Caco-2 (cell line): ENCODE results near the gene FHIT. TPM values are rescaled to one million over a fixed set of nuclear protein-coding genes. Genes with fewer than 3 reads are reported as not detected.

Experiments used
- BruUV-seq: library from RNA; stranded (reverse); fragments of 400-500 nt; replicated peaks from 2 replicates; lab custom pipeline; 2021; lab: Mats Ljungman, UMichigan
- CTCF ChIA-PET: fragments of 300-600 bp; sonication (Branson Sonifier 250); formaldehyde crosslinking; loops from one replicate; lab custom pipeline; 2022; ENCODE audit warnings: antibody characterized with exemption; lab: Charles Lee
- POLR2A ChIA-PET: fragments of 300-600 bp; sonication (Branson Sonifier 250); formaldehyde crosslinking; loops from one replicate; lab custom pipeline; 2022; ENCODE audit warnings: antibody characterized with exemption; lab: Charles Lee
- DNase-seq, 2 experiments: peaks; one replicate each; pipeline versions ENCODE4 v3.0.0 to v3.0.0-alpha.2; 2020 to 2022
- H3K27me3 ChIP-seq: replicated peaks from 2 replicates; pipeline ENCODE4 v1.6.0; 2011; ENCODE audit warnings: low read length; ENCODE audit not compliant: control insufficient read depth, insufficient read depth
- H3K36me3 ChIP-seq: 2 replicates; pipeline ENCODE4 v1.5.1; 2011; ENCODE audit warnings: low read length; ENCODE audit not compliant: control insufficient read depth, insufficient read depth
- H3K4me1 ChIP-seq: fragments of 250-450 bp; sonication (Bioruptor Pico); 2 replicates; pipeline ENCODE4 v1.5.1; 2020; ENCODE audit warnings: mild to moderate bottlenecking
- H3K4me3 ChIP-seq: 2 replicates; pipeline ENCODE4 v1.5.1; 2011; ENCODE audit warnings: low read depth, mild to moderate bottlenecking, control low read depth, low read length
- H3K9me3 ChIP-seq: fragments of 250-450 bp; sonication (Bioruptor Pico); 2 replicates; pipeline ENCODE4 v1.5.1; 2020; ENCODE audit warnings: mild to moderate bottlenecking, moderate library complexity
- H3K27ac Mint-ChIP-seq: one replicate; pipeline ENCODE4 v1.8.0; 2022; ENCODE audit warnings: mixed read lengths; ENCODE audit not compliant: unreplicated experiment
- H3K27me3 Mint-ChIP-seq: one replicate; pipeline ENCODE4 v1.8.0; 2022; ENCODE audit warnings: mixed read lengths; ENCODE audit not compliant: insufficient read depth, unreplicated experiment
- H3K36me3 Mint-ChIP-seq: one replicate; pipeline ENCODE4 v1.8.0; 2022; ENCODE audit warnings: mild to moderate bottlenecking, mixed read lengths; ENCODE audit not compliant: insufficient read depth, unreplicated experiment
- H3K4me1 Mint-ChIP-seq: one replicate; pipeline ENCODE4 v1.8.0; 2022; ENCODE audit warnings: low read depth, mixed read lengths; ENCODE audit not compliant: unreplicated experiment
- H3K4me3 Mint-ChIP-seq: one replicate; pipeline ENCODE4 v1.8.0; 2022; ENCODE audit warnings: mild to moderate bottlenecking, moderate library complexity, mixed read lengths; ENCODE audit not compliant: unreplicated experiment
- H3K9me3 Mint-ChIP-seq: one replicate; pipeline ENCODE4 v1.8.0; 2022; ENCODE audit warnings: mixed read lengths; ENCODE audit not compliant: unreplicated experiment
- CTCF ChIP-seq, 2 experiments: fragments of 200-600 bp in 1 of 2; IDR thresholded peaks; 1 replicate in 1 of 2; 2 replicates in 1 of 2; pipeline versions ENCODE4 v1.5.1 to v1.8.0; 2011 to 2022; ENCODE audit warnings: antibody characterized with exemption in 1 of 2, control low read depth in 1 of 2, inconsistent platforms in 1 of 2, low read depth in 1 of 2, low read length in 1 of 2, mild to moderate bottlenecking in 1 of 2, moderate library complexity in 1 of 2; ENCODE audit not compliant: insufficient read depth in 1 of 2, severe bottlenecking in 1 of 2, unreplicated experiment in 1 of 2
- intact Hi-C: fragments of 100-400 bp; cut with micrococcal nuclease; formaldehyde crosslinking; loops from one replicate; pipeline ENCODE4 v1.10.0; 2022; ENCODE audit not compliant: unreplicated experiment
- total RNA-seq: library from RNA; stranded (reverse); gene quantifications from 2 replicates; pipeline ENCODE4 v1.2.3, GENCODE V29; 2022

Gene FHIT
- total RNA-seq, 1 experiment from 2014 or later: 8.3 TPM

DNA sequence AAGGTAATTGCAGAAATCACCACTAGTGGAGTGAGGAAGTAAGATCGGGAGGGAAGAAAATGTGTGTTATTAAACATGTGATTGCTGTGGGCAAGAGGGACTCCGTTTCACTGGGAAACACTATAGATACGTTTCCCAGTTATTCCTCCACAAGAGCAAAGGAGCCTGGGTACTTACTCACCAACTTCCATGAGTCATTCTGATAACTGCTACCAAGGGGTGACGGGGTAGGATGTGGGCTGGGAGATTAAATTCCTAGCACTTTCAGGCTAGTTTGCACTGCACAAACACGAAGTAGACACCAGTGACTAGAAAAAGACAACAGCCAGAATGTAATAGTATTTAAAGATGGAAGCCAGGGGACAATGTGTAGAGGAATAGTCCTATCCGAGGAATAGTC, 1388.6 kb downstream of the FHIT start:
- CTCF ChIA-PET: no interaction called here
- no peak for TF ChIP-seq CTCF (IDR thresholded peaks at IDR 0.05; ENCODE audit: insufficient read depth in 1 of 2, low read depth in 1 of 2, low read length in 1 of 2, severe bottlenecking in 1 of 2, unreplicated experiment in 1 of 2)
- BruUV-seq: no TSS peak
- DNase-seq: no peak
- Histone ChIP-seq H3K9me3 (no peaks in the 10 kb centered on the region), H3K4me3 (no peak overlapping the region), H3K36me3 (no peaks in the 10 kb centered on the region), H3K4me1 (no peaks in the 10 kb centered on the region), H3K27me3 (no peaks in the 10 kb centered on the region)
- Mint-ChIP-seq H3K27ac (no peak overlapping the region), H3K36me3 (no peaks in the 10 kb centered on the region), H3K4me3 (no peak overlapping the region), H3K9me3 (no peaks in the 10 kb centered on the region), H3K4me1 (no peaks in the 10 kb centered on the region), H3K27me3 (peaks cover 11% of the 10 kb centered on the region)
- intact Hi-C loops: no loop called here
- POLR2A ChIA-PET: no interaction called here

DNA sequence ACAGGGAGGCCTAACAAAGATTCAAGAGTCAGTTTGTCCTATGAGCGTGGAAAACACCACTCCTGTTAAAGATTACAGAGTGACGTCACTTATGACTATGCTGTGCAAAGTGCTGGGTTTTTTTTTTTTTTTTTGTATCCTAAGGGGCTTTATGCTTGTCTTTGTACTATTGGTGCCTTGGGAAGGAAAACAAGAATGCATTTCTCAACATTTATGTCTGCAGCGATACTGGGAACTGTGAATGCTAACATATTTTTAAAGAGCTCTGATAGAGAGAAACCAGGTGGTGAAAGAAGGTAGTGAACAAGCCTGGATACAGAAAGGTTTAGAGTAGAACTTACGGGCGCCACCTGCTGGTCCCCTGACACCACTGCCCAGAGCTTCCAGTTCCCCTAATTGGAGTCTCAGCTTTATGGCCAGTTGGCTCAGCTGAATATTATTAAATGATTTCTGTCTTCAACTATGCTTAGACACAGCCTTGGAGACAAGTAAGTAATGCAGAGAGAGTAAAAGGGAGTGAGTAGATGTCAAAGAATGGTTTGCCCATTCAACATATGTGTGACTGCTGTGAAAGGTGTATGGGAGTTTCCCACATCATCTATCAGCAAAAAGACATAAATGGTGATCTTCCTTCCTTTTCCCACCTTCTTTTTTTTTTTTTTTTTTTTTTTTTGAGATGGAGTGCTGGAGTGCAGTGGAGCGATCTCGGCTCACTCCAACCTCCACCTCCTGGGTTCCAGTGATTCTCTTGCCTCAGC, 1393.5 kb downstream of the FHIT start:
- Mint-ChIP-seq H3K4me1 (no peaks in the 10 kb centered on the region), H3K27ac (no peak overlapping the region)
- POLR2A ChIA-PET: no interaction called here

More for the DNA sequence above, 1393.5 kb downstream of the FHIT start:
- CTCF ChIA-PET: interaction anchor here (0.6 to 1.9 kb wide), 19 partner anchors 8 to 1301 kb away, joined by 3 to 35 read pairs (median 5); no protein-coding TSS in a partner anchor
- no peaks in the 10 kb centered on the region for H3K9me3 Mint-ChIP-seq
- H3K27me3 Mint-ChIP-seq: peaks cover 4% of the 10 kb centered on the region
- H3K27me3 ChIP-seq: no peaks in the 10 kb centered on the region; the same call in 1 of the 2 replicates
- H3K4me3 Mint-ChIP-seq: no peak overlapping the region
- H3K36me3 Mint-ChIP-seq: no peaks in the 10 kb centered on the region
- H3K9me3 ChIP-seq: no peaks in the 10 kb centered on the region
- H3K4me3 ChIP-seq: no peak overlapping the region
- TF ChIP-seq CTCF (IDR thresholded peaks at IDR 0.05; ENCODE audit: insufficient read depth in 1 of 2, low read depth in 1 of 2, low read length in 1 of 2, severe bottlenecking in 1 of 2, unreplicated experiment in 1 of 2): peak; percentile 85 to 92
- DNase-seq: peak; percentile 74 to 77
- H3K36me3 ChIP-seq: no peaks in the 10 kb centered on the region
- intact Hi-C loops: loop anchor here (1.0 to 5.0 kb wide), 4 partner anchors 197 to 863 kb away; no protein-coding TSS in a partner anchor
- BruUV-seq: no TSS peak
- H3K4me1 ChIP-seq: no peaks in the 10 kb centered on the region
